Esophagus muscularis mucosa (tissue), 4 donors: Measurements from ENCODE around the gene RCE1.

Experiments
- EP300 ChIP-seq: sonication (generic); formaldehyde crosslinking; IDR thresholded peaks from one replicate; pipeline ENCODE4 v1.6.1; 2017; ENCODE audit warnings: antibody characterized with exemption
- POLR2A ChIP-seq: fragments of 450-650 bp; IDR thresholded peaks from one replicate; pipeline ENCODE4 v1.6.1; 2017; ENCODE audit warnings: antibody characterized with exemption, moderate library complexity, mild to moderate bottlenecking, low read depth
- POLR2AphosphoS5 ChIP-seq, 2 donors: sonication (generic); formaldehyde crosslinking; IDR thresholded peaks; one replicate each; pipeline ENCODE4 v1.6.1; 2017; ENCODE audit warnings: antibody characterized with exemption in 2 of 2
- TF ChIP-seq, protein P1 (sequence below), 3 experiments: fragments of 200-600 bp in 2 of 3; fragments of 450-650 bp in 1 of 3; sonication (generic) in 2 of 3; IDR thresholded peaks; one replicate each; pipeline ENCODE4 v1.5.1; 2017 to 2019; ENCODE audit warnings: antibody characterized with exemption in 3 of 3, mild to moderate bottlenecking in 2 of 3, moderate library complexity in 1 of 3

DNA sequence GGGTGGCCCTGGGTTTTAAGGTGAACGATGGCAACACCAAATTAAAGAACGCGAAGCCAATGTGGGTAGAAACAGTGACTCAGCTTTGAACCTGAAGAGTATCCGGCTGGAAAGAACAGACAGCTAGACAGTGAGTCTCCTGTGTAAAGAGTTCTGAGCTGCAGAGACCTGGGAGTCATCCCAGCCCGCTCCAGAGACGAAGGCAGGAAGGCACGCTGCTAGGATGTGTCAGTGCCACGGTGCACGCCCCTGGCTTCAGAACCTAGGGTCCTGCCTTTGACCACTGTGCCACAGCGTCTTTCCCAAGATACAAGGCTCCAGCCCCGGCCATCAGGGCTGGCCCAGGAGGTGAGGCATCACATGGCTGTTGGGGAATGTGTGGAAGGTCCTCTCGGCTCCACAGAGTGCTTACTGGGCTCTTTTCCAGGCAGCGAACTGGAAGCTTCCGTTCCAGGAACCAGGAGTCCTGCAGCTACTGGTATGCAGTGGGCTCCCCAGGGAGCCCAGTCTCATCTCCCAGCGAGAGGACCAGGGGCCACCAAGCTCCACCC lies 43.5 kb downstream of the RCE1 start:
- TF ChIP-seq, protein P1, sequence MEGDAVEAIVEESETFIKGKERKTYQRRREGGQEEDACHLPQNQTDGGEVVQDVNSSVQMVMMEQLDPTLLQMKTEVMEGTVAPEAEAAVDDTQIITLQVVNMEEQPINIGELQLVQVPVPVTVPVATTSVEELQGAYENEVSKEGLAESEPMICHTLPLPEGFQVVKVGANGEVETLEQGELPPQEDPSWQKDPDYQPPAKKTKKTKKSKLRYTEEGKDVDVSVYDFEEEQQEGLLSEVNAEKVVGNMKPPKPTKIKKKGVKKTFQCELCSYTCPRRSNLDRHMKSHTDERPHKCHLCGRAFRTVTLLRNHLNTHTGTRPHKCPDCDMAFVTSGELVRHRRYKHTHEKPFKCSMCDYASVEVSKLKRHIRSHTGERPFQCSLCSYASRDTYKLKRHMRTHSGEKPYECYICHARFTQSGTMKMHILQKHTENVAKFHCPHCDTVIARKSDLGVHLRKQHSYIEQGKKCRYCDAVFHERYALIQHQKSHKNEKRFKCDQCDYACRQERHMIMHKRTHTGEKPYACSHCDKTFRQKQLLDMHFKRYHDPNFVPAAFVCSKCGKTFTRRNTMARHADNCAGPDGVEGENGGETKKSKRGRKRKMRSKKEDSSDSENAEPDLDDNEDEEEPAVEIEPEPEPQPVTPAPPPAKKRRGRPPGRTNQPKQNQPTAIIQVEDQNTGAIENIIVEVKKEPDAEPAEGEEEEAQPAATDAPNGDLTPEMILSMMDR (IDR thresholded peaks at IDR 0.05), result no peak
- TF ChIP-seq POLR2A, result no peak
- no peak for TF ChIP-seq POLR2AphosphoS5 (IDR thresholded peaks at IDR 0.05)
- no peak for TF ChIP-seq EP300
